Activated CD8-positive, alpha-beta T cell treated with anti-CD3 and anti-CD28 coated beads, Interleukin-2, amount 10 ng/mL, durations not matched to agents 7 days and 5 days (primary cell): ENCODE data around the gene SH3RF3. TPM values are rescaled to one million over a fixed set of nuclear protein-coding genes. Genes with fewer than 3 reads are reported as not detected.

ENCODE experiments used
- ATAC-seq: fragments of 150-1000 bp; cut with Tn5 transposase; one replicate; pipeline ENCODE4 v1.10.0; 2021; ENCODE audit warnings: moderate library complexity
- CTCF ChIA-PET: fragments of 350-600 bp; sonication (Branson Sonifier 250); formaldehyde crosslinking; loops from one replicate; lab custom pipeline; 2021; ENCODE audit warnings: antibody characterized with exemption; lab: Charles Lee
- POLR2A ChIA-PET: fragments of 350-600 bp; sonication (Branson Sonifier 250); formaldehyde crosslinking; loops from one replicate; lab custom pipeline; 2021; ENCODE audit warnings: antibody characterized with exemption; lab: Charles Lee
- DNase-seq: peaks from one replicate; pipeline ENCODE4 v3.0.0-alpha.2; 2020
- H3K27ac Mint-ChIP-seq: one replicate; pipeline ENCODE4 v1.8.0; 2021; ENCODE audit warnings: mild to moderate bottlenecking, mixed read lengths
- H3K27me3 Mint-ChIP-seq: one replicate; pipeline ENCODE4 v1.8.0; 2021; ENCODE audit warnings: low read depth, mixed read lengths
- H3K36me3 Mint-ChIP-seq: one replicate; pipeline ENCODE4 v1.8.0; 2021; ENCODE audit warnings: low read depth, mixed read lengths
- H3K4me1 Mint-ChIP-seq: one replicate; pipeline ENCODE4 v1.8.0; 2021; ENCODE audit warnings: low read depth, mixed read lengths
- H3K4me3 Mint-ChIP-seq: one replicate; pipeline ENCODE4 v1.8.0; 2021; ENCODE audit warnings: mild to moderate bottlenecking, mixed read lengths
- H3K9me3 Mint-ChIP-seq: one replicate; pipeline ENCODE4 v1.8.0; 2022; ENCODE audit warnings: mixed read lengths; ENCODE audit not compliant: insufficient read depth
- total RNA-seq, 2 experiments: library from RNA; stranded (reverse); gene quantifications; one replicate each; pipeline ENCODE4 v1.2.3, GENCODE V29; 2021

Gene SH3RF3
- total RNA-seq, 2 experiments from 2014 or later, result 0.10 TPM; not detected in 1

- no peak for ATAC-seq
- Mint-ChIP-seq H3K27ac (no peak overlapping the region), H3K27me3 (no peaks in the 10 kb centered on the region), H3K9me3 (no peaks in the 10 kb centered on the region), H3K36me3 (no peaks in the 10 kb centered on the region), H3K4me3 (no peak overlapping the region), H3K4me1 (no peaks in the 10 kb centered on the region)
- CTCF ChIA-PET, result no interaction called here
- POLR2A ChIA-PET, result no interaction called here
- no peak for DNase-seq
These were observed 138.2 kb downstream of the SH3RF3 start for GRCh38 chr2:109266998-109267854.

- Mint-ChIP-seq H3K27me3 (no peaks in the 10 kb centered on the region), H3K27ac (no peak overlapping the region), H3K4me3 (no peak overlapping the region), H3K9me3 (no peaks in the 10 kb centered on the region), H3K4me1 (no peaks in the 10 kb centered on the region), H3K36me3 (no peaks in the 10 kb centered on the region)
- ATAC-seq (no peak), DNase-seq (no peak)
- ChIA-PET CTCF (no interaction called here), POLR2A (no interaction called here)
These were observed 139.9 kb downstream of the SH3RF3 start for GRCh38 chr2:109268916-109269315.

- Mint-ChIP-seq H3K36me3 (no peaks in the 10 kb centered on the region), H3K27me3 (no peaks in the 10 kb centered on the region), H3K9me3 (no peaks in the 10 kb centered on the region), H3K4me1 (no peaks in the 10 kb centered on the region), H3K4me3 (no peak overlapping the region), H3K27ac (no peak overlapping the region)
- ChIA-PET POLR2A (no interaction called here), CTCF (no interaction called here)
- ATAC-seq (no peak), DNase-seq (no peak)
These were observed 140.9 kb downstream of the SH3RF3 start for GRCh38 chr2:109269706-109270504.

- no peak overlapping the region for H3K27ac Mint-ChIP-seq
- POLR2A ChIA-PET, result no interaction called here
- no peaks in the 10 kb centered on the region for H3K36me3 Mint-ChIP-seq
These were observed 141.7 kb downstream of the SH3RF3 start for GRCh38 chr2:109270505-109271312.

GRCh38 chr2:109271920-109272319 is 142.9 kb downstream of the SH3RF3 start:
- no peak for DNase-seq
- Mint-ChIP-seq H3K9me3 (no peaks in the 10 kb centered on the region), H3K4me3 (no peak overlapping the region), H3K4me1 (no peaks in the 10 kb centered on the region), H3K27me3 (no peaks in the 10 kb centered on the region), H3K36me3 (no peaks in the 10 kb centered on the region), H3K27ac (no peak overlapping the region)
- POLR2A ChIA-PET, result no interaction called here
- CTCF ChIA-PET, result no interaction called here
- ATAC-seq, result no peak

More at GRCh38 chr2:109270505-109271312, 141.7 kb downstream of the SH3RF3 start:
- ATAC-seq (no peak), DNase-seq (no peak)
- no peaks in the 10 kb centered on the region for H3K27me3 Mint-ChIP-seq
- no peaks in the 10 kb centered on the region for H3K4me1 Mint-ChIP-seq
- CTCF ChIA-PET, result no interaction called here
- no peaks in the 10 kb centered on the region for H3K9me3 Mint-ChIP-seq
- H3K4me3 Mint-ChIP-seq, result no peak overlapping the region

- H3K36me3 Mint-ChIP-seq, result no peaks in the 10 kb centered on the region
- ATAC-seq (no peak), DNase-seq (no peak)
- H3K4me3 Mint-ChIP-seq, result no peak overlapping the region
- H3K4me1 Mint-ChIP-seq, result no peaks in the 10 kb centered on the region
- H3K27me3 Mint-ChIP-seq, result no peaks in the 10 kb centered on the region
- H3K27ac Mint-ChIP-seq, result no peak overlapping the region
- no peaks in the 10 kb centered on the region for H3K9me3 Mint-ChIP-seq
- ChIA-PET CTCF (no interaction called here), POLR2A (no interaction called here)
These were observed 143.5 kb downstream of the SH3RF3 start for GRCh38 chr2:109272461-109272860.

DNA sequence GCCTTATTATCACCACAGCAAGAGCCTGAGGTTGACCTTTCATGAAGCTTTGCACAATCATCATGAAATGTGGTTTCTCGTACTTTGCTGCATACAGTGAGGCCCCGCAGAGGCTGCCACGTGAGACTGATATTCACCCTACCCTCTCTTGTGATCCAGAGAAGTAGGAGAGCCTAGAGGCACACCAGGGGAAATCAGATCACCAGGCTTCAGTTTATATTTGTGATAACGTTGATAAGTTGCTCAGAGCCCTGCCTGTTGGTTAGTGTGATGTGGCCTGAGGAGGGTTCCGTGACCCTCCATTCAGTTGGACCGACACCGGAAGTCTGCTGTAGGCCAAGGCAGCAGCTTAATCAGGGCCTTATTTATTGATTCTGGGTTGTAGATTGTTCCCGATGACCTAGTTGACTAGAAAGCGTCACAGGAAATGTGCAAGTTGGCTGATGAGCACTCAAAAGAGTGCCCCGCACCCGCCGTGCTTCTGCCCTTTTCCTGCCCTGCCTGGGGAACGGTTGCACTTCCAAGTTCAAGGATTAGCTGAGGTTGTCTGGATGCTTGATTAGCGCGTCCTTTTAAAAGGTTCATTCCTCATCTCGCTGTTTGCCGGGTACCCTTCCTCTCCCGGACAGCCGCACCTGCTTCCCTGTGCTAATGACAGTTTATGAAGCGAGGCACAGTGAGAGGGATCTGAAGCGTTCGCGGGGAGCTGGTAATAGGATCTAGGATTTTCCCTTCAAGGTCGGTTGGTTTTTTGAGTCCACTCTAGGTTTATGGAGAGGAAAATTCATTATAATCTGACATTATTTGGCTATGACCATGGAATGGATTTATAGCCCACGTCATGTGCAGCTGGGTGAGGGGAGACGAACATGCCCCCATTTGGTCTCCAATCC is 146.4 kb downstream of the SH3RF3 start:
- no peaks in the 10 kb centered on the region for H3K9me3 Mint-ChIP-seq

GRCh38 chr2:109277406-109277805 is 148.4 kb downstream of the SH3RF3 start:
- no peaks in the 10 kb centered on the region for H3K36me3 Mint-ChIP-seq
- H3K27ac Mint-ChIP-seq, result no peak overlapping the region
- CTCF ChIA-PET, result no interaction called here
- H3K4me1 Mint-ChIP-seq, result no peaks in the 10 kb centered on the region
- H3K27me3 Mint-ChIP-seq, result no peaks in the 10 kb centered on the region
- POLR2A ChIA-PET, result no interaction called here
- DNase-seq, result no peak
- H3K4me3 Mint-ChIP-seq, result no peak overlapping the region
- ATAC-seq, result no peak
- H3K9me3 Mint-ChIP-seq, result no peaks in the 10 kb centered on the region

More for the DNA sequence above, 146.4 kb downstream of the SH3RF3 start:
- no peak overlapping the region for H3K4me3 Mint-ChIP-seq
- H3K27me3 Mint-ChIP-seq, result no peaks in the 10 kb centered on the region
- H3K4me1 Mint-ChIP-seq, result no peaks in the 10 kb centered on the region
- H3K27ac Mint-ChIP-seq, result no peak overlapping the region
- ChIA-PET CTCF (no interaction called here), POLR2A (no interaction called here)
- no peak for ATAC-seq
- no peaks in the 10 kb centered on the region for H3K36me3 Mint-ChIP-seq
- no peak for DNase-seq

DNA sequence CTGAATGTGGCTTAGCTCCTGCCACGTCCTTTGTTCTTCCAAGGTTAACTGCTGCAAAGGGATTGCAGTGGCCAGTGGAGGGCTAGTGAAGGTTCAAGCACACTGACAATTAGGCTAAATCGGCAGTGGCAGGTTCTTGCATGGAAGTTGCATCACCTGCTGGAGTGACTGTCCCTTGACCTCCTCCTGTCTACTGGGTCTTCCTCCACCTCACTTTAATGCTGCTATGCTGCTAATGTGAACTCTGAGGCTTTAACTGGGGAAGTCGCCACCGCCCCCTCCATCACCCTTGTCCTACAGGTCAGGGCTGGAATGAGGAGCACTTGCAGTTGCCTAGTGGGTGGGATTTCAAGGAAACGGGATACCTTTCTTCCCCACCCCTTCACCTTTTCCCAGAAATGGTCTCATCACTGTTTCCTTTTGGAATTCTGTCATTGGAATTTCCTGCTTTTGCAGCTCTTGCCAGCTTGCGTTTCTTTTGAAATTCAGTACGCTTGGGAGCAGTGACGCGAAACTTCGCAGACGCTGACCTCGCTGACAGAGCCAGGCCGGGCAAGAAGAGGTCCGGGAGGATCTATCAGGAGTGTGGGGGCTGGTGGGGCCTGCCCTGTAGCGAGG is 150.3 kb downstream of the SH3RF3 start:
- Mint-ChIP-seq H3K4me3 (no peak overlapping the region), H3K9me3 (no peaks in the 10 kb centered on the region), H3K4me1 (no peaks in the 10 kb centered on the region), H3K27ac (no peak overlapping the region), H3K27me3 (no peaks in the 10 kb centered on the region), H3K36me3 (no peaks in the 10 kb centered on the region)
- ChIA-PET POLR2A (no interaction called here), CTCF (no interaction called here)
- DNase-seq (no peak), ATAC-seq (no peak)

DNA sequence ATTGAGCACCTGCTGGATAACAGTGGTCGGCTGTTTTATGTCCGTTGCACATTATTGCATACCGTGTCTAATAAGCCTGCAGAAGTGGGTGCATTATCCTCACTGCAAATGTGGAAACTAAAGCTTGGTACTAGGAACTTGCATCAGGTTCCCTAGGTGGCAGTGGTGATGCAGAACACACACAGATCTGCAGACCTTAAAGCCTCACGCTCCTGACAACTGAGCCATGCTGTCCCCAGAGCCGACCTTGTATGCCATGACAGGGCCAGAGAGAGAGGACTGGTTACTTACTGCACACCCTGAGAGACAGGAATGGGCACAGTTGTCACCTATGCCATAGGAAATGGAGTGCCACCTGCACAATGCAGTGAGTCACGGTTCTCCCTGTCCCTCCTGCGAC is 151.8 kb downstream of the SH3RF3 start:
- ATAC-seq, result no peak
- no peaks in the 10 kb centered on the region for H3K4me1 Mint-ChIP-seq

GRCh38 chr2:109282360-109282759 is 153.4 kb downstream of the SH3RF3 start:
- Mint-ChIP-seq H3K27ac (no peak overlapping the region), H3K4me3 (no peak overlapping the region), H3K27me3 (no peaks in the 10 kb centered on the region), H3K9me3 (no peaks in the 10 kb centered on the region), H3K4me1 (no peaks in the 10 kb centered on the region), H3K36me3 (no peaks in the 10 kb centered on the region)
- ATAC-seq, result no peak
- POLR2A ChIA-PET, result no interaction called here
- no peak for DNase-seq
- CTCF ChIA-PET, result no interaction called here

More for the DNA sequence above, 151.8 kb downstream of the SH3RF3 start:
- ChIA-PET CTCF (interaction anchor here (1.5 kb wide), 1 partner anchor 229 kb away, joined by 4 read pairs; no protein-coding TSS in a partner anchor), POLR2A (no interaction called here)
- H3K27ac Mint-ChIP-seq, result no peak overlapping the region
- DNase-seq, result no peak
- no peak overlapping the region for H3K4me3 Mint-ChIP-seq
- H3K9me3 Mint-ChIP-seq, result no peaks in the 10 kb centered on the region
- H3K27me3 Mint-ChIP-seq, result no peaks in the 10 kb centered on the region
- H3K36me3 Mint-ChIP-seq, result no peaks in the 10 kb centered on the region
